Loucy (cell line): ENCODE measurements around the gene POLR2J2.
"Not testable (repeated sequence)": the region's sequence is repeated elsewhere in the genome, so short reads cannot be mapped to it uniquely, and the experiment has no call there.

Experiments used
- H2AFZ ChIP-seq: fragments of 200-600 bp; sonication (generic); 2 replicates; pipeline ENCODE4 v1.6.0; 2016; ENCODE audit warnings: antibody characterized with exemption, mild to moderate bottlenecking, low read length, moderate library complexity
- H3F3A ChIP-seq: fragments of 200-600 bp; 2 replicates; pipeline ENCODE4 v1.6.0; 2016; ENCODE audit warnings: antibody characterized with exemption, low read depth, mild to moderate bottlenecking
- H3K27me3 ChIP-seq: fragments of 200-600 bp; sonication (generic); 2 replicates; pipeline ENCODE4 v1.6.1; 2014; ENCODE audit warnings: low read length, mild to moderate bottlenecking; ENCODE audit not compliant: insufficient read depth, poor library complexity, severe bottlenecking
- H3K36me3 ChIP-seq: fragments of 200-600 bp; sonication (generic); 2 replicates; pipeline ENCODE4 v1.6.1; 2016; ENCODE audit warnings: low read length; ENCODE audit not compliant: insufficient read depth
- H3K4me1 ChIP-seq: fragments of 200-600 bp; sonication (generic); 2 replicates; pipeline ENCODE4 v1.5.1; 2014; ENCODE audit warnings: low read length, mild to moderate bottlenecking; ENCODE audit not compliant: insufficient read depth, poor library complexity, severe bottlenecking
- H3K4me2 ChIP-seq: fragments of 200-600 bp; sonication (generic); 2 replicates; pipeline ENCODE4 v1.6.0; 2014; ENCODE audit warnings: antibody characterized with exemption, low read length, low read depth, mild to moderate bottlenecking; ENCODE audit not compliant: poor library complexity, severe bottlenecking
- H3K4me3 ChIP-seq: fragments of 200-600 bp; sonication (generic); 2 replicates; pipeline ENCODE4 v1.5.1; 2014; ENCODE audit warnings: low read length, mild to moderate bottlenecking, mixed read lengths; ENCODE audit not compliant: poor library complexity, severe bottlenecking
- H3K79me2 ChIP-seq: fragments of 200-600 bp; sonication (generic); 2 replicates; pipeline ENCODE4 v1.6.1; 2014; ENCODE audit warnings: low read length; ENCODE audit not compliant: insufficient read depth
- H3K9ac ChIP-seq: fragments of 200-600 bp; sonication (generic); 2 replicates; pipeline ENCODE4 v1.6.0; 2014; ENCODE audit warnings: mild to moderate bottlenecking, low read depth, low read length, moderate library complexity; ENCODE audit not compliant: poor library complexity, severe bottlenecking
- H3K9me2 ChIP-seq: fragments of 200-600 bp; sonication (generic); replicated peaks from 2 replicates; pipeline ENCODE4 v1.6.1; 2016; ENCODE audit warnings: low read depth, low read length, mixed read lengths
- H3K9me3 ChIP-seq: fragments of 200-600 bp; sonication (generic); 2 replicates; pipeline ENCODE4 v1.6.1; 2014; ENCODE audit warnings: mild to moderate bottlenecking, antibody characterized with exemption, low read length, low read depth; ENCODE audit not compliant: insufficient read depth
- H4K20me1 ChIP-seq: fragments of 200-600 bp; sonication (generic); 2 replicates; pipeline ENCODE4 v1.6.0; 2014; ENCODE audit warnings: antibody characterized with exemption, low read length, mild to moderate bottlenecking; ENCODE audit not compliant: insufficient read depth, poor library complexity, severe bottlenecking

POLR2J2 gene

DNA sequence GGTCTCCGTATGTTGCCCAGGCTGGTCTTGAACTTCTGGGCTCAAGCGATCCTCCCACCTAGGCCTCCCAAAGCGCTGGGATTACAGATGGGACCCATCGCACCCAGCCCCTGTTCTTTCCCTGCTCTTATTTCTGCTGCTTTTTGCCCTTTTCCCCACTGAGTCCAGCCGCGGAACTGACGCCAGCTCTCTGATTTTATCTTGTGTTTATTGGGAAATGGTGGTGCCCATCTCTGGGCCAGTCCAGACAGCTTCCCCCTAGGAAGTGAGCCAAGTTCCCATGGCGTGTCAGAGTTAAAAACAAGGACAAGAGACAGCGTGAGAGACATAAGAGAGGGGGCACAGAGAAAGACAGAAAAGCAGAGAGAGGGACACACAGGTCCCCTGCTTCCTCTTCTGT, 40.8 kb downstream of the POLR2J2 start:
- not testable (repeated sequence) for H3F3A ChIP-seq, H2AFZ ChIP-seq, H4K20me1 ChIP-seq, H3K4me3 ChIP-seq, H3K4me1 ChIP-seq, H3K9me3 ChIP-seq, H3K9ac ChIP-seq, H3K27me3 ChIP-seq, H3K79me2 ChIP-seq, H3K4me2 ChIP-seq, H3K9me2 ChIP-seq, H3K36me3 ChIP-seq

DNA sequence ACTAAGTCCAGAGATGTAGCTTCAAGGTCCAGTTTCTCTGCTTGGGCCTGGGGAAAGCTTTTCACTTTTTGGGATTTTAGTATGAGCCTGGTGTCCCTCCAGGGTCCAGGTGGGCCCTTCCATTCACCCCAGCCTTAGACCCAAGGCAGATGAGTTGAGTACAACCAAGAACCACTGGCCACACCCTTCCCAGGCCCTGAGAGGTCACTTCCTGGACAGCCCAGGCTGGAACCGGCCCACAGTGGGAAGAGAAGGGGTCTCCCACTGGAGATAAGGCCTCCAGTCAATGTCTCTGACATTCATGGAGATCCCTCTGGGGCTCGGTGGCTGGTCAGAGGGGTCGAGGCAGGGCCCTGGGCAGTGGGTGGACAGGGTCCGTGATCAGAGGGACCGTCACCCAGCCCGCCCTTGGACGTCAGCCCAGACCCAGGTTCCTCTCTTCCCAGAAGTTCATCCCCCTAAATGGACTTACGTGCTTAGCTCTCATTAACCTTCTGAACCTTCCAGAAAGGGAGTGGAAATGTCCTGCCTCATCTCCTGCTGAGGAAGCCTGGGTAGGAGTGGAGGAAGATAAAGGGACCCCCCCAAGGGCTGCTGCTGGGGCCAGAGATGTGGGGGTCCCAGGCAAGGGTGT, 44.1 kb downstream of the POLR2J2 start:
- H3K27me3 ChIP-seq, H3K4me3 ChIP-seq, H3K36me3 ChIP-seq, H4K20me1 ChIP-seq, H3K9me2 ChIP-seq, H2AFZ ChIP-seq, H3F3A ChIP-seq, H3K9ac ChIP-seq, H3K79me2 ChIP-seq, H3K9me3 ChIP-seq, H3K4me1 ChIP-seq, H3K4me2 ChIP-seq: not testable (repeated sequence)

DNA sequence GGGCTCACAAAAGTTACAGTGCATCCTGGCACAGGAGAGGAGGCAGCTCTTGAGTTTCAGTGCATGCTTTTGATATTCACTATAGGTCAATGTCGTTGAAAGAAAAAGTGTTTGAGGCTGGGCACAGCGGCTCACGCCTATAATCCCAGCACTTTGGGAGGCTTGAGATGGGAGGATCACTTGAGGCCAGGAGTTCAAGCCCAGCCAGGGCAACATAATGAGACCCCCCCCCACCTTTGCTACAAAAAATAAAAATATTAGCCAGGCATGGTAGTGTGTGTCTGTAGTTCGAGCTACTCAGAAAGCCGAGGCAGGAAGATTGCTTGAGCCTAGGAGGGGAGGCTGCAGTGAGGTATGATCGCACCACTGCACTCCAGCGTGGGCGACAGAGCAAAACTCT, 53.3 kb downstream of the POLR2J2 start:
- not testable (repeated sequence) for H3K4me2 ChIP-seq, H3K4me3 ChIP-seq

DNA sequence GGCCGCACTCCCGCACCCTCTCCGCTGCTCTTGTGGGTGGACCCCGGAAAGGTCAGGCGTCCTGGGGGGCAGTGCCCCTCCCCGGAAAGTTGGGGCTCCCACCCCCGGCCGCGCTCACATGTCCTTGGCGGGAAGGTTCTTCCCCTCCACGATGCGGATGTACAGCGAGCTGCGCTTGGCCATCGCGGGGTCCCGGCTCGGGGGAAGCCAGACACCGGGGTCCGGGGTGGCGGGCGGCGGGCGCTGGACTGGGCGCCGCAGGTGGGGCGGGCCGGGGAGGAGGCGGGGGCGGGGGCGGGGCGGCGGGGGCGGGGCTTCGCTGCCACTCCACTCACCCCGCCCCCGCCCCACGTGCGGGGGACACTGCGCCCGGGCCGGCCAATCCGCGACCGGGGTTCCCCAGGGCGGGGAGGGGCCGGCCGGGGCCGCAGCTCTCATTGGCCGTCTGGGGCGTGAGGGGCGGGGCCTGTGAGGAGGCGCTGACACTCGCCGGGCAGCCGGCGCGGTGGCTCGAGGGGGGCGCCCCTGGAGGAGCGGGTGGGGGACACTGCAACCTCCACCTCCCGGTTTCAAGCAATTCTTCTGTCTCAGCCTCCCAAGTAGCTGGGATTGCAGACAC, 54.8 kb downstream of the POLR2J2 start, which contains the start of gene RASA4:
RASA4 (minus strand) TSS at position 250 of the 619 bp plus-strand sequence; CDS start at position 183, 67 bp downstream.
- not testable (repeated sequence) for H2AFZ ChIP-seq, H3F3A ChIP-seq, H3K27me3 ChIP-seq, H3K4me1 ChIP-seq, H3K9ac ChIP-seq, H3K36me3 ChIP-seq, H3K9me3 ChIP-seq, H3K4me2 ChIP-seq, H3K79me2 ChIP-seq, H4K20me1 ChIP-seq, H3K9me2 ChIP-seq
- peak within 1 kb of the TSS; percentile 46 for H3K4me3 ChIP-seq

More for the DNA sequence above, 53.3 kb downstream of the POLR2J2 start:
- H3K9ac ChIP-seq, H3K79me2 ChIP-seq, H3K9me3 ChIP-seq, H3K9me2 ChIP-seq, H3K27me3 ChIP-seq, H4K20me1 ChIP-seq, H2AFZ ChIP-seq, H3K4me1 ChIP-seq, H3F3A ChIP-seq, H3K36me3 ChIP-seq: not testable (repeated sequence)
